Left ventricle myocardium superior (tissue), 1 donor: ENCODE results near the gene ACTA2. TPM values are rescaled to one million over a fixed set of nuclear protein-coding genes. Genes with fewer than 3 reads are reported as not detected.
"Not testable (repeated sequence)": the region's sequence is repeated elsewhere in the genome, so short reads cannot be mapped to it uniquely, and the experiment has no call there.

Experiments used
- ATAC-seq: fragments of 200-7000 bp; cut with Tn5 transposase; one replicate; pipeline ENCODE4 v1.9.1; 2020; ENCODE audit warnings: mild to moderate bottlenecking, moderate library complexity
- DNase-seq: peaks from one replicate; pipeline ENCODE4 v3.0.0-alpha.2; 2020
- intact Hi-C: fragments of 100-400 bp; cut with micrococcal nuclease; formaldehyde crosslinking; loops from one replicate; pipeline ENCODE4 v1.11.0; 2022
- total RNA-seq: library from RNA; stranded (reverse); fragmentation: NEBNext Ultra II Directional; extraction: Animal tissue kit (Norgen Biotek cat#: 25700); gene quantifications from one replicate; pipeline ENCODE4 v1.2.1, GENCODE V29; 2021
- donor health status: DM: no; HTN: yes; CAD: no; lungs with severe emphysema.

ACTA2 gene
- total RNA-seq, 1 donor from 2014 or later = 53.5 TPM

GRCh38 chr10:88932029-88932428, 20.5 kb downstream of the ACTA2 start:
- DNase-seq, ATAC-seq: not testable (repeated sequence)
- intact Hi-C loops = loop anchor here (1.0 kb wide), 1 partner anchor 97 kb away; no protein-coding TSS in a partner anchor

- ATAC-seq (peak; percentile 62), DNase-seq (no peak)
- intact Hi-C loops = no loop called here
Observed at GRCh38 chr10:88931548-88931947, 21.0 kb downstream of the ACTA2 start.

- DNase-seq (no peak), ATAC-seq (no peak)
- intact Hi-C loops = no loop called here
Observed at GRCh38 chr10:88928254-88928653, 24.3 kb downstream of the ACTA2 start.

- DNase-seq = no peak
- no peak for ATAC-seq
- intact Hi-C loops = no loop called here
Observed at GRCh38 chr10:88927416-88927690, 25.2 kb downstream of the ACTA2 start.

- DNase-seq = no peak
- intact Hi-C loops = no loop called here
- ATAC-seq = peak; percentile 83
Observed at GRCh38 chr10:88926566-88927415, 25.8 kb downstream of the ACTA2 start.

- ATAC-seq = no peak
- no peak for DNase-seq
- intact Hi-C loops = no loop called here
Observed at GRCh38 chr10:88923520-88923919, 29.1 kb downstream of the ACTA2 start.

- ATAC-seq (no peak), DNase-seq (no peak)
- intact Hi-C loops = no loop called here
Observed at GRCh38 chr10:88922041-88922440, 30.5 kb downstream of the ACTA2 start.

GRCh38 chr10:88920986-88921593, 31.5 kb downstream of the ACTA2 start:
- no peak for DNase-seq
- no peak for ATAC-seq
- intact Hi-C loops = no loop called here

- DNase-seq = no peak
- no peak for ATAC-seq
- intact Hi-C loops = no loop called here
Observed at GRCh38 chr10:88920198-88920597, 32.4 kb downstream of the ACTA2 start.

GRCh38 chr10:88919041-88919440, 33.5 kb downstream of the ACTA2 start:
- DNase-seq = no peak
- no peak for ATAC-seq
- intact Hi-C loops = no loop called here

GRCh38 chr10:88918191-88918905, 34.2 kb downstream of the ACTA2 start:
- DNase-seq (no peak), ATAC-seq (no peak)
- intact Hi-C loops = no loop called here

GRCh38 chr10:88916986-88917385, 35.6 kb downstream of the ACTA2 start:
- ATAC-seq = no peak
- no peak for DNase-seq
- intact Hi-C loops = no loop called here

GRCh38 chr10:88916231-88916630, 36.3 kb downstream of the ACTA2 start:
- DNase-seq (no peak), ATAC-seq (no peak)
- intact Hi-C loops = no loop called here

GRCh38 chr10:88915781-88916180, 36.8 kb downstream of the ACTA2 start:
- ATAC-seq (no peak), DNase-seq (no peak)
- intact Hi-C loops = no loop called here

- ATAC-seq (peak; percentile 42), DNase-seq (no peak)
- intact Hi-C loops = no loop called here
Observed at GRCh38 chr10:88913788-88914187, 38.8 kb downstream of the ACTA2 start.

GRCh38 chr10:88913127-88913526, 39.4 kb downstream of the ACTA2 start:
- peak; percentile 62 for ATAC-seq
- intact Hi-C loops = no loop called here
- no peak for DNase-seq

- ATAC-seq (no peak), DNase-seq (no peak)
- intact Hi-C loops = no loop called here
Observed at GRCh38 chr10:88911851-88912250, 40.7 kb downstream of the ACTA2 start.

- DNase-seq (no peak), ATAC-seq (no peak)
- intact Hi-C loops = no loop called here
Observed at GRCh38 chr10:88911116-88911515, 41.5 kb downstream of the ACTA2 start.

GRCh38 chr10:88908194-88908593, 44.4 kb downstream of the ACTA2 start:
- intact Hi-C loops = no loop called here
- no peak for ATAC-seq
- no peak for DNase-seq

- ATAC-seq = no peak
- DNase-seq = no peak
- intact Hi-C loops = no loop called here
Observed at GRCh38 chr10:88906921-88907320, 45.7 kb downstream of the ACTA2 start.
